ENCODE measurements around the gene DEFB123. TPM values are rescaled to one million over a fixed set of nuclear protein-coding genes. Genes with fewer than 3 reads are reported as not detected.

DEFB123 gene
- total RNA-seq, 4 donors from 2014 or later, result not detected

DNA sequence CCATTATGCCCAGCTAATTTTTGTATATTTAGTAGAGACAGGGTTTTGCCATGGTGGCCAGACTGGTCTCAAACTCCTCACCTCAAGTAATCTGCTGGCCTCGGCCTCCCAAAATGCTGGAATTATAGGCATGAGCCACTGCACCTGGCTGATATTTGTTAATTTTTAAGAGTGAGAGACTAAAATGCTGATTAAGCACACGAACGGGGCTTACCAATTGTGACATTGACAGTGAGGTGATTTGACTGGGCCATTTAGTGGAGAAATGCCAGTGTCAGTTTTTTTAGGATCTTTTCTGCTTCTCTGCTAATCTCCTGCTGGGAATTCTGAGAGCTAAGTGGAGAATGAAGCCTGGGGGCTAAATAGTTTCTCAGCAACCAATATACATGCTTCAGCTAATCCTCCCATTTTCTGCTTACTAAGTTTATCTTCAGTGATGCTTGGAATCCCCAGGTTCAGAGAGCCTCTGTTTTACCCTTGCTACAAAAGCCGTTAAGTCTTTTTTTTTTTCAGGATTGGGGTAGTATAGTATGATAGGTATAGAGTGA lies 9.8 kb upstream of the DEFB123 start:
- TF ChIP-seq, protein P1, sequence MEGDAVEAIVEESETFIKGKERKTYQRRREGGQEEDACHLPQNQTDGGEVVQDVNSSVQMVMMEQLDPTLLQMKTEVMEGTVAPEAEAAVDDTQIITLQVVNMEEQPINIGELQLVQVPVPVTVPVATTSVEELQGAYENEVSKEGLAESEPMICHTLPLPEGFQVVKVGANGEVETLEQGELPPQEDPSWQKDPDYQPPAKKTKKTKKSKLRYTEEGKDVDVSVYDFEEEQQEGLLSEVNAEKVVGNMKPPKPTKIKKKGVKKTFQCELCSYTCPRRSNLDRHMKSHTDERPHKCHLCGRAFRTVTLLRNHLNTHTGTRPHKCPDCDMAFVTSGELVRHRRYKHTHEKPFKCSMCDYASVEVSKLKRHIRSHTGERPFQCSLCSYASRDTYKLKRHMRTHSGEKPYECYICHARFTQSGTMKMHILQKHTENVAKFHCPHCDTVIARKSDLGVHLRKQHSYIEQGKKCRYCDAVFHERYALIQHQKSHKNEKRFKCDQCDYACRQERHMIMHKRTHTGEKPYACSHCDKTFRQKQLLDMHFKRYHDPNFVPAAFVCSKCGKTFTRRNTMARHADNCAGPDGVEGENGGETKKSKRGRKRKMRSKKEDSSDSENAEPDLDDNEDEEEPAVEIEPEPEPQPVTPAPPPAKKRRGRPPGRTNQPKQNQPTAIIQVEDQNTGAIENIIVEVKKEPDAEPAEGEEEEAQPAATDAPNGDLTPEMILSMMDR (IDR thresholded peaks at IDR 0.05), result no peak
- no peak for TF ChIP-seq EP300 (IDR thresholded peaks at IDR 0.05)
- TF ChIP-seq POLR2A (IDR thresholded peaks at IDR 0.05; ENCODE audit: low read depth), result no peak
- TF ChIP-seq POLR2AphosphoS5 (IDR thresholded peaks at IDR 0.05), result no peak
- peaks cover 0 to 7% (median 0%) of the 10 kb centered on the region in 4 donors for H3K9me3 ChIP-seq
- intact Hi-C loops (cut with DNase I), result no loop called here
- DNase-seq (ENCODE audit: extremely low spot score), result no peak
- H3K4me3 ChIP-seq, result no peak overlapping the region
- no peak overlapping the region for H3K27ac ChIP-seq (replicated peaks in 1 of 4)
- H3K4me1 ChIP-seq, result no peaks in the 10 kb centered on the region
- no peaks in the 10 kb centered on the region for H3K36me3 ChIP-seq
- WGBS, result 68% methylated on average over 4 of the region's 4 CpGs
- H3K27me3 ChIP-seq, result no peaks in the 10 kb centered on the region

- no peaks in the 10 kb centered on the region for H3K36me3 ChIP-seq
- TF ChIP-seq POLR2A (IDR thresholded peaks at IDR 0.05; ENCODE audit: low read depth) (no peak), POLR2AphosphoS5 (IDR thresholded peaks at IDR 0.05) (no peak)
- TF ChIP-seq, protein P1 (IDR thresholded peaks at IDR 0.05), result no peak
- intact Hi-C loops (cut with DNase I), result no loop called here
- peaks cover 0 to 3% (median 0%) of the 10 kb centered on the region in 4 donors for H3K9me3 ChIP-seq
- no peaks in the 10 kb centered on the region for H3K4me1 ChIP-seq
- no peak overlapping the region for H3K4me3 ChIP-seq
- WGBS, result 75% methylated on average over 12 of the region's 12 CpGs
- H3K27ac ChIP-seq (replicated peaks in 1 of 4), result no peak overlapping the region
- no peak for DNase-seq (ENCODE audit: extremely low spot score)
- H3K27me3 ChIP-seq, result peaks cover 0 to 5% (median 0%) of the 10 kb centered on the region in 4 donors
Measured at GRCh38 chr20:31446084-31446819, 5.8 kb downstream of the DEFB123 start.

DNA sequence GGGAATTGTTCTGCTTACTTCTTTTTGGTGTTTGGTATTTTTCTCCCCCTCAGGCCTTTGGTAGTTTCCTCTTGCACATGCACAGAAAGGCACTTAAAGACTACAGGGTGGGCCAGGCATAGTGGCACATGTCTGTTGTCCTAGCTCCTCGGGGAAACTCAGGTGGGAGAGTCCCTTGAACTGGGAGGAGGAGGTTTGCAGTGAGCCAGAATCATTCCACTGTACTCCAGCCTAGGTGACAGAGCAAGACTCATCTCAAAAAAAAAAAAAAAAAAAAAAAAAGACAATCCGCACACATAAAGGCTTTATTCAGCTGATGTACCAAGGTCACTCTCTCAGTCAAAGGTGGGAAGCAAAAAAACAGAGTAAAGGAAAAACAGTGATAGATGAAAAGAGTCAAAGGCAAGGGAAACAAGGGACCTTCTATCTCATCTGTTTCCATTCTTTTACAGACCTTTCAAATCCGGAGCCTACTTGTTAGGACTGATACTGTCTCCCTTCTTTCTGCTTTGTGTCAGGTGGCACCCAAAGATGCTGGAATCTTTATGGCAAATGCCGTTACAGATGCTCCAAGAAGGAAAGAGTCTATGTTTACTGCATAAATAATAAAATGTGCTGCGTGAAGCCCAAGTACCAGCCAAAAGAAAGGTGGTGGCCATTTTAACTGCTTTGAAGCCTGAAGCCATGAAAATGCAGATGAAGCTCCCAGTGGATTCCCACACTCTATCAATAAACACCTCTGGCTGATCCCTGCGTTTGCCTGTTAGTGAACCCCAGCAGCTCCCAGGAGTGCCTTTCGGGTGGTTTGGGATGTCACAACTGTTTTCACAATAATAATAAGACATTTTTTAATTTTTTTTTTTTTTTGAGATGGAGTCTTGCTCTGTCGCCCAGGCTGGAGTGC lies 9.3 kb downstream of the DEFB123 start:
- Histone ChIP-seq H3K4me1 (no peaks in the 10 kb centered on the region), H3K4me3 (no peak overlapping the region), H3K9me3 (no peaks in the 10 kb centered on the region), H3K27ac (replicated peaks in 1 of 4) (no peak overlapping the region), H3K27me3 (no peaks in the 10 kb centered on the region), H3K36me3 (no peaks in the 10 kb centered on the region)
- intact Hi-C loops (cut with DNase I), result no loop called here
- TF ChIP-seq POLR2AphosphoS5 (IDR thresholded peaks at IDR 0.05) (no peak), POLR2A (IDR thresholded peaks at IDR 0.05; ENCODE audit: low read depth) (no peak), EP300 (IDR thresholded peaks at IDR 0.05) (no peak)
- TF ChIP-seq, protein P1 (IDR thresholded peaks at IDR 0.05), result no peak
- 73% methylated on average over 8 of the region's 8 CpGs for WGBS
- DNase-seq (ENCODE audit: extremely low spot score), result no peak

GRCh38 chr20:31452575-31452974 lies 12.1 kb downstream of the DEFB123 start:
- Histone ChIP-seq H3K4me3 (no peak overlapping the region), H3K4me1 (no peaks in the 10 kb centered on the region), H3K36me3 (no peaks in the 10 kb centered on the region), H3K27ac (replicated peaks in 1 of 4) (no peak overlapping the region), H3K27me3 (peaks cover 0 to 7% (median 0%) of the 10 kb centered on the region in 4 donors), H3K9me3 (no peaks in the 10 kb centered on the region)
- TF ChIP-seq POLR2A (IDR thresholded peaks at IDR 0.05; ENCODE audit: low read depth), result no peak
- no peak for TF ChIP-seq EP300 (IDR thresholded peaks at IDR 0.05)
- TF ChIP-seq POLR2AphosphoS5 (IDR thresholded peaks at IDR 0.05), result no peak
- TF ChIP-seq, protein P1 (IDR thresholded peaks at IDR 0.05), result no peak
- 76% methylated on average over 2 of the region's 2 CpGs for WGBS
- no peak for DNase-seq (ENCODE audit: extremely low spot score)
- intact Hi-C loops (cut with DNase I), result no loop called here

All from esophagus muscularis mucosa (tissue), 4 donors.